HepG2 (cell line): ENCODE measurements around the gene MIDN. TPM values are rescaled to one million over a fixed set of nuclear protein-coding genes. Genes with fewer than 3 reads are reported as not detected.

ENCODE experiments used
- ADNP ChIP-seq: sonication (generic); formaldehyde crosslinking; IDR thresholded peaks from 2 replicates; pipeline ENCODE4 v1.4.0; 2020; ENCODE audit warnings: missing genetic modification reagents
- AGO1 ChIP-seq: fragments of 200-400 bp; formaldehyde crosslinking; IDR thresholded peaks from 2 replicates; pipeline ENCODE4 v1.6.1; 2017; ENCODE audit warnings: mild to moderate bottlenecking, low read depth, low read length, moderate library complexity; ENCODE audit not compliant: poor library complexity, severe bottlenecking
- ARID2 ChIP-seq: sonication (generic); formaldehyde crosslinking; IDR thresholded peaks from 2 replicates; pipeline ENCODE4 v1.8.1; 2022; ENCODE audit warnings: mild to moderate bottlenecking, missing genetic modification reagents, borderline replicate concordance
- FOXA3 ChIP-seq: IDR thresholded peaks from 2 replicates; pipeline ENCODE4 v1.6.1; 2016; ENCODE audit warnings: missing genetic modification reagents, missing compliant biosample characterization
- HIVEP1 ChIP-seq: sonication (generic); formaldehyde crosslinking; IDR thresholded peaks from 2 replicates; pipeline ENCODE4 v1.4.0; 2020; ENCODE audit warnings: mild to moderate bottlenecking, missing genetic modification reagents
- JDP2 ChIP-seq: sonication (generic); formaldehyde crosslinking; IDR thresholded peaks from 2 replicates; pipeline ENCODE4 v1.8.1; 2022; ENCODE audit warnings: missing genetic modification reagents, borderline replicate concordance
- MAZ ChIP-seq, 2 experiments: sonication (generic) in 1 of 2; formaldehyde crosslinking in 1 of 2; IDR thresholded peaks; 2 replicates each; pipeline versions ENCODE4 v1.5.0 to v1.6.1; 2012 to 2020; ENCODE audit warnings: low read depth in 2 of 2, mild to moderate bottlenecking in 2 of 2, borderline replicate concordance in 1 of 2, improper control_type of control experiment in 1 of 2, low read length in 1 of 2, missing genetic modification reagents in 1 of 2, moderate library complexity in 1 of 2
- MTF1 ChIP-seq: sonication (generic); formaldehyde crosslinking; IDR thresholded peaks from 2 replicates; pipeline ENCODE4 v1.5.0; 2020; ENCODE audit warnings: missing genetic modification reagents
- PHF21A ChIP-seq: sonication (generic); formaldehyde crosslinking; IDR thresholded peaks from 2 replicates; pipeline ENCODE4 v1.5.0; 2020; ENCODE audit warnings: mild to moderate bottlenecking, missing genetic modification reagents
- PRMT3 ChIP-seq: sonication (generic); formaldehyde crosslinking; IDR thresholded peaks from 2 replicates; pipeline ENCODE4 v1.8.1; 2022; ENCODE audit warnings: low read depth, mild to moderate bottlenecking, moderate library complexity, missing genetic modification reagents, borderline replicate concordance
- RFXANK ChIP-seq: IDR thresholded peaks from 2 replicates; pipeline ENCODE4 v1.6.1; 2016
- SKI ChIP-seq: fragments of 450-650 bp; IDR thresholded peaks from one replicate; pipeline ENCODE4 v1.6.1; 2018; ENCODE audit warnings: mild to moderate bottlenecking; ENCODE audit not compliant: partially characterized antibody
- SOX13 ChIP-seq, 3 experiments: fragments of 450-650 bp in 1 of 3; sonication (generic) in 1 of 3; formaldehyde crosslinking in 1 of 3; IDR thresholded peaks in 2 of 3; conservative IDR thresholded peaks in 1 of 3; 2 replicates each; pipeline versions ENCODE4 v1.5.0 to v1.6.1; 2016 to 2020; ENCODE audit warnings: antibody characterized with exemption in 1 of 3, mild to moderate bottlenecking in 1 of 3, missing compliant biosample characterization in 1 of 3, missing genetic modification reagents in 1 of 3, moderate library complexity in 1 of 3
- SP4 ChIP-seq: sonication (generic); formaldehyde crosslinking; IDR thresholded peaks from 2 replicates; pipeline ENCODE4 v1.8.1; 2023; ENCODE audit warnings: mild to moderate bottlenecking, missing genetic modification reagents
- SRSF1 ChIP-seq: fragments of 200-400 bp; formaldehyde crosslinking; optimal IDR thresholded peaks from 2 replicates; pipeline ENCODE3; 2017; ENCODE audit warnings: mild to moderate bottlenecking, low read depth, low read length, moderate library complexity
- SRSF4 ChIP-seq: fragments of 200-400 bp; formaldehyde crosslinking; IDR thresholded peaks from one replicate; pipeline ENCODE4 v1.6.1; 2018; ENCODE audit warnings: mild to moderate bottlenecking, low read depth, low read length, moderate library complexity; ENCODE audit not compliant: poor library complexity, severe bottlenecking
- TBX2 ChIP-seq: sonication (generic); formaldehyde crosslinking; IDR thresholded peaks from 2 replicates; pipeline ENCODE4 v1.5.0; 2020; ENCODE audit warnings: missing genetic modification reagents, mild to moderate bottlenecking, borderline replicate concordance
- YEATS4 ChIP-seq: sonication (generic); formaldehyde crosslinking; IDR thresholded peaks from 2 replicates; pipeline ENCODE4 v1.4.0; 2020; ENCODE audit warnings: missing genetic modification reagents, borderline replicate concordance
- ZNF263 ChIP-seq: sonication (generic); formaldehyde crosslinking; IDR thresholded peaks from 2 replicates; pipeline ENCODE4 v1.4.0; 2020; ENCODE audit warnings: missing genetic modification reagents
- polyA plus RNA-seq, 8 experiments: library from polyadenylated mRNA; depleted of rRNA in 3 of 8; stranded (reverse) in 7 of 8; unstranded in 1 of 8; fragments of >200 nt; fragmentation: Illumina TruSeq in 4 of 8; extraction: Trizol in 4 of 8; gene quantifications; 2 replicates each; pipeline versions ENCODE4 v1.2.1 to v1.2.3, GENCODE V29; 2011 to 2016; ENCODE audit warnings: low read depth in 4 of 8, missing spikeins in 1 of 8, mixed read lengths in 1 of 8; ENCODE audit not compliant: insufficient read depth in 1 of 8
- total RNA-seq, 5 experiments: library from RNA; depleted of rRNA; stranded (reverse); fragments of >200 nt; fragmentation: Illumina TruSeq; extraction: Trizol; gene quantifications; 2 replicates each; pipeline ENCODE4 v1.2.3, GENCODE V29; 2016; ENCODE audit warnings: low read depth in 1 of 5
- TF ChIP-seq, protein P1 (sequence below): sonication (generic); formaldehyde crosslinking; IDR thresholded peaks from 2 replicates; pipeline ENCODE4 v1.4.0; 2020; ENCODE audit warnings: mild to moderate bottlenecking, missing genetic modification reagents, borderline replicate concordance
- TF ChIP-seq, protein P2 (sequence below): sonication (generic); formaldehyde crosslinking; IDR thresholded peaks from 2 replicates; pipeline ENCODE4 v1.9.0; 2021; ENCODE audit warnings: missing genetic modification reagents, mild to moderate bottlenecking, borderline replicate concordance
- TF ChIP-seq, protein P3 (sequence below): sonication (generic); formaldehyde crosslinking; IDR thresholded peaks from 2 replicates; pipeline ENCODE4 v1.5.0; 2020; ENCODE audit warnings: missing genetic modification reagents

Gene MIDN
- total and polyA plus RNA-seq, 2 of the 13 experiments (the other 11 are each of a cell fraction or from before 2014, with no cell fraction given) = 8.4 to 18.0 TPM

DNA sequence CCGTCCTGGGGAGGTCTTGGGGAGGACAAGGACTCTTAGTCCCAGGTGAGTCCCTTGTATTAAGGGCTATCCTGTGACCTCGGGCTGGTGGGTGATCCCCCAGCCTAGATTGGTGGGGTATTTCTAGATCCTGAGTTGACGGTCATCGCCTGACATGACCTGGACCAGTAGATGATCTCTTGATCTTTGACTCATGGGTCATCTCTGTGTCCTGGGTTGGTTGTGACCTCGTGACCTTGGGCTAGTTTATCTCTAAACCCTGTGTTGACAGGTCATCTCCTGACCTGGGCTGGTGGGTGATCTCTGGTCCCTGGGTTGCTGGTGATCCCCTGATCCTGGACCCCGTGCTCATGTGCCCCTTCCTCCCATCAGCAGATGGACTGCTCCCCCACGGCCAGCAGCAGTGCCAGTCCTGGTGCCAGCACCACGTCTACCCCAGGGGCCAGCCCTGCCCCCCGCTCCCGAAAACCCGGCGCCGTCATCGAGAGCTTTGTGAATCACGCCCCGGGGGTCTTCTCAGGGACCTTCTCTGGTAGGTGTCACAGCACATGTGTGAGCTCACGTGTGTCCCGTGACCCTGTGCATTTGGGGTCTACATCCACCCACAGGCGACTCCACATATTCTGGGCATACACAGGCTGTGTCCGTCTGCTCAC is 6.3 kb downstream of the MIDN start (continued):
- TF ChIP-seq, protein P1, sequence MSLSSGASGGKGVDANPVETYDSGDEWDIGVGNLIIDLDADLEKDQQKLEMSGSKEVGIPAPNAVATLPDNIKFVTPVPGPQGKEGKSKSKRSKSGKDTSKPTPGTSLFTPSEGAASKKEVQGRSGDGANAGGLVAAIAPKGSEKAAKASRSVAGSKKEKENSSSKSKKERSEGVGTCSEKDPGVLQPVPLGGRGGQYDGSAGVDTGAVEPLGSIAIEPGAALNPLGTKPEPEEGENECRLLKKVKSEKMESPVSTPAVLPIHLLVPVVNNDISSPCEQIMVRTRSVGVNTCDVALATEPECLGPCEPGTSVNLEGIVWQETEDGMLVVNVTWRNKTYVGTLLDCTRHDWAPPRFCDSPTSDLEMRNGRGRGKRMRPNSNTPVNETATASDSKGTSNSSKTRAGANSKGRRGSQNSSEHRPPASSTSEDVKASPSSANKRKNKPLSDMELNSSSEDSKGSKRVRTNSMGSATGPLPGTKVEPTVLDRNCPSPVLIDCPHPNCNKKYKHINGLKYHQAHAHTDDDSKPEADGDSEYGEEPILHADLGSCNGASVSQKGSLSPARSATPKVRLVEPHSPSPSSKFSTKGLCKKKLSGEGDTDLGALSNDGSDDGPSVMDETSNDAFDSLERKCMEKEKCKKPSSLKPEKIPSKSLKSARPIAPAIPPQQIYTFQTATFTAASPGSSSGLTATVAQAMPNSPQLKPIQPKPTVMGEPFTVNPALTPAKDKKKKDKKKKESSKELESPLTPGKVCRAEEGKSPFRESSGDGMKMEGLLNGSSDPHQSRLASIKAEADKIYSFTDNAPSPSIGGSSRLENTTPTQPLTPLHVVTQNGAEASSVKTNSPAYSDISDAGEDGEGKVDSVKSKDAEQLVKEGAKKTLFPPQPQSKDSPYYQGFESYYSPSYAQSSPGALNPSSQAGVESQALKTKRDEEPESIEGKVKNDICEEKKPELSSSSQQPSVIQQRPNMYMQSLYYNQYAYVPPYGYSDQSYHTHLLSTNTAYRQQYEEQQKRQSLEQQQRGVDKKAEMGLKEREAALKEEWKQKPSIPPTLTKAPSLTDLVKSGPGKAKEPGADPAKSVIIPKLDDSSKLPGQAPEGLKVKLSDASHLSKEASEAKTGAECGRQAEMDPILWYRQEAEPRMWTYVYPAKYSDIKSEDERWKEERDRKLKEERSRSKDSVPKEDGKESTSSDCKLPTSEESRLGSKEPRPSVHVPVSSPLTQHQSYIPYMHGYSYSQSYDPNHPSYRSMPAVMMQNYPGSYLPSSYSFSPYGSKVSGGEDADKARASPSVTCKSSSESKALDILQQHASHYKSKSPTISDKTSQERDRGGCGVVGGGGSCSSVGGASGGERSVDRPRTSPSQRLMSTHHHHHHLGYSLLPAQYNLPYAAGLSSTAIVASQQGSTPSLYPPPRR = peak; percentile 77; the same call in 1 of the 2 replicates
- TF ChIP-seq, protein P2, sequence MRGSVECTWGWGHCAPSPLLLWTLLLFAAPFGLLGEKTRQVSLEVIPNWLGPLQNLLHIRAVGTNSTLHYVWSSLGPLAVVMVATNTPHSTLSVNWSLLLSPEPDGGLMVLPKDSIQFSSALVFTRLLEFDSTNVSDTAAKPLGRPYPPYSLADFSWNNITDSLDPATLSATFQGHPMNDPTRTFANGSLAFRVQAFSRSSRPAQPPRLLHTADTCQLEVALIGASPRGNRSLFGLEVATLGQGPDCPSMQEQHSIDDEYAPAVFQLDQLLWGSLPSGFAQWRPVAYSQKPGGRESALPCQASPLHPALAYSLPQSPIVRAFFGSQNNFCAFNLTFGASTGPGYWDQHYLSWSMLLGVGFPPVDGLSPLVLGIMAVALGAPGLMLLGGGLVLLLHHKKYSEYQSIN = no peak
- TF ChIP-seq PHF21A (peak; percentile 44), ARID2 (CRISPR knock-in tag) (no peak), SRSF1 (no peak), SRSF4 (no peak), HIVEP1 (peak; percentile 43; the same call in 1 of the 2 replicates), SOX13 (IDR thresholded peaks at IDR 0.05) (no peak), SOX13 (CRISPR knock-in tag; conservative IDR thresholded peaks at IDR 0.05 in 1 of 2, IDR thresholded peaks at IDR 0.05 in 1 of 2) (peak in 1 of 2 experiments; percentile 47; a peak in 1 of 4 replicates), FOXA3 (CRISPR knock-in tag) (peak; percentile 72), SKI (peak; percentile 41), PRMT3 (no peak), TBX2 (CRISPR knock-in tag) (peak; percentile 35; the same call in 1 of the 2 replicates), MTF1 (CRISPR knock-in tag) (no peak), JDP2 (CRISPR knock-in tag) (no peak), ADNP (CRISPR knock-in tag) (no peak), SP4 (CRISPR knock-in tag) (no peak; the same call in none of the 2 replicates), ZNF263 (CRISPR knock-in tag) (peak; percentile 90), RFXANK (CRISPR knock-in tag) (no peak), MAZ (IDR thresholded peaks at IDR 0.05; ENCODE audit: borderline replicate concordance, low read depth, low read length) (no peak), MAZ (CRISPR knock-in tag; IDR thresholded peaks at IDR 0.05; ENCODE audit: low read depth) (0 out of 2 replicates have a peak, but pooled peaks have one; percentile 31), AGO1 (peak; percentile 13), YEATS4 (no peak)
- TF ChIP-seq, protein P3, sequence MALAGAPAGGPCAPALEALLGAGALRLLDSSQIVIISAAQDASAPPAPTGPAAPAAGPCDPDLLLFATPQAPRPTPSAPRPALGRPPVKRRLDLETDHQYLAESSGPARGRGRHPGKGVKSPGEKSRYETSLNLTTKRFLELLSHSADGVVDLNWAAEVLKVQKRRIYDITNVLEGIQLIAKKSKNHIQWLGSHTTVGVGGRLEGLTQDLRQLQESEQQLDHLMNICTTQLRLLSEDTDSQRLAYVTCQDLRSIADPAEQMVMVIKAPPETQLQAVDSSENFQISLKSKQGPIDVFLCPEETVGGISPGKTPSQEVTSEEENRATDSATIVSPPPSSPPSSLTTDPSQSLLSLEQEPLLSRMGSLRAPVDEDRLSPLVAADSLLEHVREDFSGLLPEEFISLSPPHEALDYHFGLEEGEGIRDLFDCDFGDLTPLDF = no peak
